Measurements from ENCODE around the gene PRDM8.

Gene PRDM8

DNA sequence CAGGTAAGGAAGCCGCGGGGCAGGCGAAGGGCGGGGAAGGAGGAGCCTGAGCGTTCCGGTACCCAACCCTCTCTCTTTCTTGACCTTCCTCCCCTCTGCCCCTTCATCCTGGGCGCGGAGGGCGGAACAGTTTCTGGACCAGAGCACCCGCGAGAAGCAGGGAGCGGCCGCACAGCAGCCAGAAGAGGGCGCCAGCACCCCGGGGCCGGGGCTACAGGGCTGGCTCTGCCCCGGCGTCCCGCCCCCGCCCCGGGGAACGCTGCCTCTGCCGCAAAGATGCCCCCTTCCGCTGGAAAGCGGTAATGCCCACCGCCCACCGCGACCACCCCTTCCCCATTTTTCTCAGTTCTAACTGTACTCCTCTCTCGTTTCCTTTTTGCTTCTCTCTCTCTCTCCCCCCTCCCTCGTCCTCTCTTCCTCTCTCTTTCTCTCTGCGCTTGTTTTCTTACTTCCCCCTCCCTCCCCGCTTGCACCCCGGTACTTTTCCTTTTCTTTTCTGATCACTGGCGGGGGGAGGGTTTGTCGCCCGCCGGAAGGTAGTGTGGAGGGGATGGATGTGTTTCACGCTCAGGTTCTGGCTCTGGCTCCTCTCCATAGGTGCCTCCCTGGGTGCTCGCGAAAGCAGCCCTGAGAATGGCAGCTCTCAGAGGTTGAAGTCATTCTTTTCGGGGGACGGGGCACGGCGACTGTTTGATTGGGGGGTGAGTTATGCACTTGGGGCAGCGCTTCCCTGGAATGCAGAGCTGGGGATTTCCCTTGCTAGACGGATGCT is 13.1 kb upstream of the PRDM8 start:
- DNase-seq = peak; percentile 87

- no peak for DNase-seq
These were observed 12.2 kb upstream of the PRDM8 start for GRCh38 chr4:80184825-80185756.

DNA sequence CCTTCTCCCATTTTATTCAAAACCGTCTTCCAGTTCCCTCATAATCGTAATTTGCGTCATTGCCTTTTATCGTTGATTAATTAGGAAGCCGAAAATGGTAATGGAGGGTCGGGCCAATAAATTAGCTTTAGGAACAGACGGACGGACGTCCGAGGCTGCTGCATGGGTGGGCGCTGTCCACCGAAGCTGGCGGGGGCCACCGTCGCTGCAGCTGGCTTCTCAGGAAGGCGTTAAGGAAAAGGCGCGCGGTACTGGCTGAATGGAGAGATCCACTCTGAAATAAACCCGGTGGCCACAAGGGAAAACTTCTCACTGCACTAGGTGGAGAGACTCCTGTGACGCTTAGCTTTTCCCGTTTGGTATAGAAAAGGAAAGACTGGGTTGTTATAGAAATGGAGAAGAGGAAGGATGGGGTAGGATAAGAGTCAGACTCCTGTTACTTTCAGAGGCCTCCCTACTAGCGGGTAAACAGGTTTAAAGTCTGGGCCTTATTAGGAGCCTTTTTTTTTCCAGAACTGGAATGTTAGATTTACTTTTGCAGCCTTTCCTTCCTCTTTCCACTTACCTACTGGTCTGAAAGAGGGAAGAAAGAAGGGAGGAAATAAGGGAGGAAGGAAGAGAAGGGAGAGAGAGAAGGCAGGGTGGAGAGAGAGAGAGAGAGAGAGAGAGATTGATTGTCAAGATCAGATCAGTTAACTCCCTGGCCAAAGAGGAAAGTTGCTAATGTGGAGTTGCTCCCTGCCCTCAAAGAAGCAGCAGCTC is 11.3 kb upstream of the PRDM8 start:
- no peak for DNase-seq

GRCh38 chr4:80186676-80187075 is 10.6 kb upstream of the PRDM8 start:
- peak; percentile 73 for DNase-seq

DNA sequence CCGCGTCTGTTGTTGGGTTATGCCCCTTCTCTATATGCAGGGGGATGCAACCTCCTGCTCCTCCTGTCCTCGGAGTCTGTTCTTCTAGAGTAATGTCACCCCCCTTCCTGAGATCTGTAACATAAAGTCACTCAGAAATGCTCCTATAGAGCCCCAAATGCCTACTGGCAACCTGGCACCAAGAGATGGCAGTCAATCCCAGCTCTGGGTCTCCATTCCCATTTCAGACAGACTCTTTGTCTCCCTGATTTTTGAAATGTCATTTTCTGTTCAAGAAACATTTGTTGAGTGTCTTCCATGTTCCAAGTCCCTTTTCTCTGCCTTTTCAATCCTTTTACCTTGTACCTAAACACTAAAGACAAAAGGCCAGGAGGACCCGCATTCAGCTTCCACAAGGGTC is 9.6 kb upstream of the PRDM8 start:
- peak; percentile 31 for DNase-seq

DNA sequence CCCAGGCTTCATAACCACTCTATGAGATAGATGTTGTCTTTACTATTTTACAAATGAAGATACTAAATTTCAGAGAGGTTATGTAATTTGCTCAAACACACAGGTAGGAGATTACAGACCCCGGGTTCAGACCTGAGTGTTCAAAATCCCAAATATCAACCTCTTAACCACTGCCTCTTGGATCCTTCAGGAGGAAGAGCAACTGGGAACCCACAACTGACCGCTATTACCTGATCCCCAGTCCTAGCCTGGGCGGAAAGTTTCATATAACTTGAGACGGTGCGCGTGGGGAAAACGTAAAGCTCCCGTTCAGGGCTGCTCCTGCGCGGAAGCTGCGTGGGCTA is 8.9 kb upstream of the PRDM8 start:
- no peak for DNase-seq

- no peak for DNase-seq
These were observed 8.4 kb upstream of the PRDM8 start for GRCh38 chr4:80188801-80189458.

- no peak for DNase-seq
These were observed 7.7 kb upstream of the PRDM8 start for GRCh38 chr4:80189581-80189955.

GRCh38 chr4:80189956-80190677 is 7.2 kb upstream of the PRDM8 start:
- no peak for DNase-seq

- DNase-seq = no peak
These were observed 4.9 kb upstream of the PRDM8 start for GRCh38 chr4:80192252-80192866.

DNA sequence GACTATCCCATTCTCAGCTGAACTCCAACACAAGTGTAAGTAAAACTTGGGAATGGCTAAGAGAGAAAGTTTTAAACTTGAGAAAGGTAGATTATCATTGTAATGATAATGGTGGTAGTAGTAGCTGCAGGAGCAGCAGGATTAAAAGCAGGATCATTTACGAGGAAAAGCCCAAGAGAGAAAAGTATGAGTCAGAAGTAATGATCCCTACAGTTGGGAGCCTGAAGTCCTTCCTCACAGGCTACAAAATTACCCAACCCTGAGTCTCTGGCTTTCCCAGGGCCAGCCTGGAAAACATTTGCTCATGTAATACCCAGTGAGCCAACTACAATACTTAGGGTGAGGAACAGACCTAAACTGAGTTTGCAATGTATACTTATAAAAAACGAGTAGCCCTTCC is 4.4 kb upstream of the PRDM8 start:
- DNase-seq = no peak

- DNase-seq = no peak
These were observed 1.7 kb upstream of the PRDM8 start for GRCh38 chr4:80195441-80196140.

GRCh38 chr4:80196259-80196921 is 913 bp upstream of the PRDM8 start:
- DNase-seq = peak; percentile 40

- DNase-seq = peak; percentile 73
These were observed 518 bp downstream of the PRDM8 start for GRCh38 chr4:80197601-80198440.

- no peak for DNase-seq
These were observed 1.1 kb downstream of the PRDM8 start for GRCh38 chr4:80198441-80198837.

DNA sequence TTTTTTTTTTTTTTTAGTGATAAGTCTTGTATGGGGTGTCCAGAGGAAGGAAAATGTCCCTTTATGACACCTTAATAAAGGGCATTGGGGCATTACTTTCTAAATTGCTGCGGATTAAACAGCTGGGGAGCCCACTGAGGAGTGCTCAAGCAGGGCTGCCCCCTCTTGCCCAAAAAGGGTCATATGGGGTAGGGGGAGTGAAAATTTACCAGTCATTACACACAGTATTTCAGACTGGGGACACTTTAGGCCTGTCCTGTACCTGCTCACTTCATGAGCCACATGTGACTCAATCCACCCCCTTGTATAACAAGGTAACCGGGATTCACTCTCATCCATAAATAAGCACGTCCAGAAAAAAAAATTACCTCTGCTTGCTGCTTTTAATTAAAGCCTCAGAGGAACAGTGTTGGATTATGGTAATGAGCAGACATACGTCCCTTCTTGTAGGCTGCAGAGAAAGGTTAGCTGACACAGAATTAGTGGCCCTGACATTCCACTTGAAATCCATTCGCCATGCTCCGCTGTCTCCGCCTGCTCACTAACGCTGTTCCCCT is 1.8 kb downstream of the PRDM8 start:
- DNase-seq = no peak

- no peak for DNase-seq
These were observed 2.6 kb downstream of the PRDM8 start for GRCh38 chr4:80199947-80200346.

- DNase-seq = no peak
These were observed 4.2 kb downstream of the PRDM8 start for GRCh38 chr4:80201252-80202151.

Measured in midbrain (tissue), 1 donor.